Suppressor macrophage (primary cell): Measurements from ENCODE around the gene TSPAN31.
A peak's percentile ranks its signal among the peaks of the same experiment; 100 is the strongest.

Source experiments
- DNase-seq, 4 experiments: peaks; one replicate each; pipeline ENCODE4 v3.0.0-alpha.2; 2020 to 2022

Gene TSPAN31

DNA sequence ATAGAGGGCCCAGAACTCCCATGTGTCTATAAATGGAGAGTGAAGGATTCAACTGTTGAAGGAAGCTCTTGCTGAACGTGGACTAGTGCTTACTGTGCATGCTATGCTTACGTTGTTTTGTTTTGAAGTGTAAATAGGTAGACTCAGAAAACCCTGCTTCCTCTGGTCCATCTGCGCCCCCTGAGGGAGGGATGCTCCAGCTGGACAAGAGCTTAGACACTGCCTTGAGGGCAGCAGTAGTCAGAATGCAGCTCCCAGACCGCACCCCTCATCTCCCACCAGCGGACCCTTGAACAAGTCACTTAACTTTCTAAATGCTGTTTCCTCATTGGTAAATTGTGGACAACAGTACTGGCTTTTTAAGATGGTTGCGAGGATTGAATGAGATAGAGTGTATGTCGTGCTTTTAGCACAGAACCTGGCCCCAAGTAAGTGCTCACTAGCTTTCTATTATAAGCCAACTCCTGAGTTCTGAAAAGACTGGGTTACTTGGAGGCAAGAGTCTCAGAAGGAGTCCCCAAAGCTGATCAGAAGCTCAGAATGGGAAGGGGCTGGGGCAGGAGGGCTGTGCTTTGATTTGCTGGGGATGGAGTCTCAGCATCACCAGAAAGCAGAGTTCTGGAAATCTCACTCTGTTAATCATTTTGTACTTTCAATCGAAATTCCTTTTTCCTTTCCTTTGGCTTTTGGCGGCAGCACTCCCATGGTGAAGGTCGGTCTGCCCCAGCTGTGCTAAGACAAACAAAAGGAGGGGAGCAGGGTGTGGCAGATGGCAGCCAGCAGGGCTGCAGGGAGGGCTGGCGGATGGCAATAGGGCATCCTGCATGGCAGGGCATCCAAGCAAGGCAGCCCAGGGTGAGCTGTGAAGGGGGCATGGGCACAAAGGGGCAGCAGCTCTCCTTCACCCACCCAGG lies 21.9 kb upstream of the TSPAN31 start:
- no peak for DNase-seq

DNA sequence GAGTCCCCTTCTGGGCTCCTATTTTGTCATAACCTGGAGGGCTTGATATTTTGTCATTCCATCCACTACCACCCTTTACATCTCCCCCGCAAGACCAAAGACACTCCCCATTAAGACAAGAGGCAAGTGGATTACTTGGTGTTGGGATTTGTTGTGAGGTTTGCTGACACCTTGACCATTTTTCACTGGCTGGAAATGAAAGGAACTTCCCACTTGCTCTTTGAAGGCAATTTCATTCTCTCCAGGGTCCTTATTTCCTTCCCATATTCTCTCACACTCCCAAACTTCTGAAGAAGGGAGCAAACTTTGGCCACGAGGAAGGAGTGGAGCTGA lies 21.2 kb upstream of the TSPAN31 start:
- DNase-seq: no peak

DNA sequence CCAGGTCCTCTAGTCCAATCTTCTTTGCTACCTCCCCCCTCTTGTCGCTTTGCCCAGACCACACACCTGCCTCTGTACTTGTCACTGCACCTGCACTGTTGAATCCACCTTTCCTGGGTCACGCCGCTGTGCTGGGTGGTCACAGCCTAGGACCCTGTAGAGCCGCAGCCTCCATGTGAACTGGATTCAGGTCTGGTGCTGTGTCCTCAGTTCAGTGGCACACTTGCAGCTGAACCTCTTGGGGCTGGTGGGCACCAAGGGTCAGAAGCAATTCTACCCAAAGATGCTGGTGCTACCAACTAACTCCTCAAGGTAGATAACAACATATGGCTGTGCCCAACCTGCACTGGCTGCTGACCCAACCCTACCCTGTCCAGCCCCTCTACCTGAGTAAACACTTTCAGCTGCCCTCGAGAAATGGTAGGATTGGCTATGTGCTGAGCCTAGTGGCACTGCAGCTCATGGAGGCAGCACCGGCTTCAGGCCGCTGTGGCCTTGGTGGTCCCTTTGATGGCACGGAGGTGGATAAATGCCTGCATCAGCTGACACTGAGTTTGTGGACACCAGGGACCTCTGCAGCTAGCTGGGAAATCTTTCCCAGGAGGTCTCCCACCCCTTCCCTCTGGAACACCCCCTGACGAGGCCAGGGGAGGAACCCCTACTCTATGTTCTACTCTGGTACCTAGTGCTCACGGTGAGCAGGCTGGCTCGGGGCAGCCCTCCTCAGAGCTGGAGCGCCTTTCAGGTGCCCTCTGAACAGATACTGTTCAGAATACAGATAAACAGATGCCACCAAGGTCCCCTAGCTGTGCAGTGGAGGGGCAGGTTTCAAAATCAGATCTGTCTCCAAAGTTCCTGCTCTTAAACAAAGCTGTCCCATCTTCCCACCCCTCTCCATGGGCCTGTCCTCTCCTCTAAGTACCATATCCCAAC lies 20.6 kb upstream of the TSPAN31 start:
- DNase-seq: no peak

DNA sequence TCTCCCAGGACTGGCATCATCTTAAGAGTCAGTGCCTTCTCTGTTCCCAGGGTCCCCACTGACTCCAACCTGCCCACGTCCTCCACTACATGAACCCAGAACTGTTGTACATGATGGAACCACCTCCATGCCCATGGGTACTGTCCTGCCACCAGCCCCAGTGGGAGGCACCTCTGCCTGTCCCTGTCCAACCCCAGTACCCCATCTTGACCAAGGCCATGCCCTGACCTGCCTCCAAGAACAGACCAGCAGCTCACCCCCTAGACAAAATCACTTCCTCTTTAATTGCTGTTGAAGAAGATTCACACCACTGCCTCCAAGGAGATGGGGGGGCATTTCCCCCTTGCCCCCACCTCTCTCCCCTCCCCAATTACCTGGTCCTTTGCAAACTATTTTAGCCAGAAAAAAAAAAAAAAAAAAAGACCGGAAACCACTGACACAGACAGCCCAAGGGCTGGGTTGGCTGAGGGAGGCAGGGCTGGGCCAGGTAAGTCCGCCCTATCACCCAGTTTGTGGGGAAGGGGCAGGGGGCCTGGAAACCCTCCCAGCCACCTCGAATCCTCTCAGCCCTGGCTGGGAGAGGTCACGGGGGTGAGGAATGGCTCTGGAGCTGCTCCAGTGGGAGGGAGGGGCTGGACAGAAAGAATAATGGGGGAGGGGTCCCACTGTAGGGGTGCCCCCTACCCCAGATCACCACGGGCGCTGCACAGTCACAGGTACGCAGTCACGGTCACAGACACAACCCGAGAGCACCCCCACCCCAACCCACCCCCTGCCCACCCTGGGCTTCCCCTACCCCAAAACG lies 19.7 kb upstream of the TSPAN31 start:
- no peak for DNase-seq

DNA sequence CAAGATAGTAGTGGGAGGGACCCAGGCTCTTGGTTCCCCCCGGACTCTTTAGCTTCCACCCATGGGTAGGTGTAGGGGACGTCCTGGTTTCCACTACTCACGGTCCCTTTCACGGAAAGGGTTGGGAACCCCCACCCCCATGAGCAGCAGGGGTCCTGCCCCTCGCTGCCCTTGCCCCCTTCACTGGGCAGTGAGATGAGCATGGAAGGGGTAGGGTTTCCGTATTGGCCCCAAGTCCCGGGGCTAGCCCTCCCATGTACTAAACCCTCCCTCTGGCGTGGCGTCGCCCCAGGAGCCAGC lies 19.0 kb upstream of the TSPAN31 start:
- DNase-seq: no peak

DNA sequence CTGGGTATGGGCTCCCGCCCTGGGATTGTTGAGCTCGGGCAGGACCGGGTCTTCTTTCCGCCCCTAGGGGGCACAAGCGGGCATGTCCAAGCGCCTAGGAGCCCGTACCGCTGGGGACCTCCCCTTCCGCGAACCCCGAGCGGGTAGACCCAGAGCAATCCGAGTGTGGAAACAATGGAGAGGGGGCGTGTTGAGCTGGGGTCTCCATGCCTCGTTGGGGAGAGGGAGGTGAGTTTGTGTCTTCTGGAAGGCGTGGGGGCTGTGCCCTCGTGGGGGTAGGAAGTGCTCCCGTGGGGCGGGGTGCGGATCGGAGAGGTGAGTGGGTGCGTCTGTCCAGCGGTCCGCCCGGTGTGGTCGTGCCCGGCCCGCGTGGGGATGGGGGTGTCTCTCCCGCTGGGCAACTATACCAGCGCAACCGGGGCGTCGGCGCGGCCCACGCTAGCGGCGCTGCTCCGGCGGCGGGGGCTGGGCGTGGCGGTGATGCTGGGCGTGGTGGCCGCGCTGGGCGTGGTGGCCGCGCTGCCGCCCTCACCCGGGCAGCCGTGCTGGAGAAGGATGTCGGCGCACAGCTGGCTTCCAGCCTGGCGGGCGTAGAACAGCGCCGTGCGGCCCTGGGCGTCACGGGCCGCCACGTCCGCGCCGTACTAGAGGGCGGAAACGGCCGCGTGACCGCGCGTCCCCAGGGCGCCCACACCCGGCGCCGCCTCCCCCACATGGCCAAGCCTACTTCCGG lies 18.5 kb upstream of the TSPAN31 start:
- peak; percentile 14 to 47 (median 39) for DNase-seq

DNA sequence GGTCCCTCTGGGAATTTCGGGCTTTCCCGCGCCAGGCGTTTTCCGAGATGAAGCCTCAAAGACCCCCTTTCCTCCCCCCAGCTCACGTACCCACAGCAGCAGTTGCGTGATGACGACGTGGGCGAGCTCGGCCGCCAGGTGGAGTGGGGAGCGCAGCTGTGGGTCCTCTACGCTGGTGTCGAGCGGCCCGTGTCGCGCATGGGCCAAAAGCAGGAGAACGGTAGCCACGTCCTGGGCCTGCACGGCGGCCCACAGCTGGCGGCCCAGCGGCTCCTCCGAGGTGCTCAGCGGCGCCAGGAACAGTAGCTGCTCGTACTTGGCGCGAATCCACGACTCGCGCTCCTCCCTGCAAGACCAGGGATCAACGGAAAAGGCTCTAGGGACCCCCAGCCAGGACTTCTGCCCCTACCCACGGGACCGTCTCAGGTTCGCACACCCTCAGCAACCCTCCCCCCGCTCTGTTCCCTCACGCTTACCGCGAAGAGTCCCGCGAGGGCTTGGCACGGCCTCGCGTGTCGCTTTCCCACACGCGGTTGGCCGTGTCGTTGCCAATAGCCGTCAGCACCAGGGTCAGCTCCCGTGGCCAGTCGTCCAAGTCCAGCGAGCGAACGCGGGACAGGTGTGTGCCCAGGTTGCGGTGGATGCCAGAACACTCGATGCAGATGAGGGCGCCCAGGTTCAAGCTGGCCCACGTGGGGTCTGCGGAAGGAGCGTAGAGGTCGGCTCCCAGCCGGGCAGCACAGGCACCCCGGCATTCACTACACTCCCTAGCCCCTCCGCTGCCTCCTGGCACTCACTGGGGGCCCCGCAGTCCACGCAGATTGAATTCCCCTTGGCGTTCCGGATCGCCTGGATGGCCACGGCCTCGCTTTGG lies 17.7 kb upstream of the TSPAN31 start:
- DNase-seq: no peak

DNA sequence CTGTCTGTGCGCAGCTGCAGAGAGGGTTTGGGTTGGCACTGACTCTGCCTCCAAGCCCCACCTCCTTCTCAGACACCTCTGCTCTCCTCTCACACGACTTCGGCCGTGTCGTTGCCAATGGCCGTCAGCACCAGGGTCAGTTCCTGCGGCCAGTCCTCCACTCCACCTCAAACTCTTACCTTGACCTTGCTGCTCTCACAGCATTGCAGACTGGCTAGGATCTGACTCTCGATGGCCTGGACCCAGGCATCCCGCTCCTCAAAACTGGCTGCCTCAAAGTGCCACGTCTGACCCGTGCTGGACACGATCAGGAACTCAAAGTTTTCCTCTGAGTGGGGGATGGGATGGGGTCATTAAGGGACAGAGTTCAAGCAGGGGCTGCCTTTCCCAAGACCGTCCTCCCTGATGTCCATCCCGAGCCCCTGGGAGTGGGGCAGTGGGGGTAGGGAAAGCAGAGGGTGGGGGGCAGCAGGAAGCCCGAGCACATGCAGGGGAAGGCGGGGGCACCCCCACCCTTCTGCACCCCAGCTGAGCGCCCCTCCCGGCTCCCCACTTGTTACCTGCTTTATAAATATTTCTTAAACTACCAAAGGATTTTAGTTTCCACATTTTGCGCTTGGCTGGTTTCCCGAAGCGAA lies 17.0 kb upstream of the TSPAN31 start:
- no peak for DNase-seq

DNA sequence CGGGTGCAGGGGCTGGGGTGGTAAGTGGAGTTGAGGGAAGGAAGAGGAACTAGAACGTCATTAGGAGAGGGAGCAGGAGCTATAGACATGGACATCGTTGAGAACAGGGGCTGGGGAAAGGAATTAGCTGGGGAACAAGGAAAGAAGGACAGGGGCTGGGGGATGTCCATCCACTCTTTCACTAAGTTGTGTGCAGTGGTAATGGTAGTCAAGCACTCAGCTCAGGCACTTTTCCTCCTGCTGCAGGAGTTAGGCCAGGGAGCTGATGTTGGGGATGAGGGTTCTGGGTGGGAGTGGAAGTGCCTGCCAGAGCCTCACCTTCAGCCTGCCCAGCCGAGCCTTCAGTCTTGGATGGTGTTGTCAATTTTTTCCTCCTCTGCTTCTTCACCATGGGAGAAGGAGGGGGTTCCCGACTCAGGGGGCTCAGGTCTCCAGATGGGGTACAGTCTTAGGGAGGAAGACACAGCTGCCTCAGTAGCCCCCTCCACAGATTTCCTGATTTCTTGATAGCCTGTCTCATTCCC lies 15.5 kb upstream of the TSPAN31 start:
- no peak for DNase-seq

DNA sequence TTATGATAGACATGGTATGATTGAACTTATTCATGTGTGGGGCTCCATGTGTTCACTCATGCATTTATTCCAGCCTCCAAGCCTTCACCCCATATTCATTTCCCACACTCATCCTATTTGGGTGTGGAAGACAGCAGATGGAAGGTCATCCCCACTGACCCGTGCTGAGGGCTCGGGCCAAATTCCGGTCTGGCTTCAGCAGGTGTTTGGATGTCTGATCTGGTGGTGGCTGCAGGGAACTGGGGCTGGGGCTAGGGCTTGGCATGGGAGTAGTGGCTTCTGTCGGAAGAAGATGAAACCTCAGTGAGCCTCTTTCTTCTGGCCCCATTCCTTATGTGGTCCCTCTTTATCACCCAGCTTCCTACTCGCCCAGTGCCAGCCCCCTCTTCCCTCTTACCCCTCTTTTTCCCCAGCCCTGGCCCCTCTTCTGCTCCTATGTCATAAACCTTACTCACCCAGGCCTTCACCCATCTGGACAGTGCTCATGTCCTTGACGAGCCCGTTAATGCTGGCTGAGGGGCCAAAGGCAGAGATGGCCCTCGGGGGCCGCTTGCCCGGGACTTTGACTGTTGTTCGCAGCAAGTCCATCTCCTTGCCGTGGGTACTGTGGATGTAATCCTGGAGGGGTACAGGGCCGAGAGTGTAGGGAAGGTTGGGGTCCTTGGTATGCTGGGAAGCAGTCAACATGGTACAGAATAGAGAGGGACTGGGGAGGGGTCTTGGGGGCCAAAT lies 14.3 kb upstream of the TSPAN31 start:
- no peak for DNase-seq

DNA sequence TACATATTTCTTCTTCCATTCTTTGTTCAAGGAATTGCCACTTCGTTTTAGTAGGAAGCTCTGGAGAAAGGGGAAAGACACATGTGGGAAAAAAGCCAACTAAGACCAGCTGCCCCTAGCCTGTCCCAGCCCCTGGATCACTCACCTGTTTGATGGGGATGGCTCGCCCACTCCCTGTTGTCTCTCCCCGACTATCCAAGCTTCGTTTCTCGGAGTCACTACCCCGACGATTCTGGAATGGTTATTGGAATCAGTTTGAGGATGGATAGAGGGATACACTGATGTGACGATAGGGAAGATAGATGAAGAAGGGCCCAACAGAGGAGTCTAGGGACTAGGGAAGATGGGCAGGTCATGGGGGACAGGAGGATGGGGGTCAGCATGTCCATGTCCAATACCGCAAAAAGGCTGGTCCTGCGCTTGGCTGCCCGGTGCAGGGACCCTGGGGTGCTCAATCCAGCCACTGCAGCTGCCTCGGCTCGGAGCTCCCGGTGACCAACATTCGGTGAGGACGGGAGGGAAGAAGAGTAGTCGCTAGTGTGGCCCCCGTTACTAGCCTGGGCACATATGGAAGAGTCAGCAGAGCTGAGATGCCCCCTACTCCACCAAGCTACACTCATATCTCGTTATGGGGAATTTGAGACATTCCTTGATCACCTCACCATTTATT lies 13.3 kb upstream of the TSPAN31 start:
- DNase-seq: no peak

DNA sequence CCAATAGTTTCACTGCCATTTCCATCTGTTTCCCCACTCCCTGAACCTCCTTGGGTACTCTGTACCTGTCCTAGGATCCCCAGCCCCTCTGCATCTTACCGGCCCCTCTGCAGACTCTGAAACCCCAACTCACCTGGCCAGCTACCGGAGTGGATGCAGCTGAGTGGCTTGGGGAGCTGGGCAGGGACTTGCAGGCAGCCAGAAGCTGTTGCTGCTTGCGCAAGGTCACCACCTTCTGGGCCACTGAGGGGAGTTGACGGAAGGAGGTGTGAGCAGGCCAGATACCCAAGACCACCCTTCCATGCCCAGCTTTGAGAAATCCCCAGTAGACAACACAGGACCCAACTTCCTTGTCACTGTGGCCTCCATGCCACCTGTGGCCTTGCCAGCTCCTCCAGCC lies 12.6 kb upstream of the TSPAN31 start:
- no peak for DNase-seq

DNA sequence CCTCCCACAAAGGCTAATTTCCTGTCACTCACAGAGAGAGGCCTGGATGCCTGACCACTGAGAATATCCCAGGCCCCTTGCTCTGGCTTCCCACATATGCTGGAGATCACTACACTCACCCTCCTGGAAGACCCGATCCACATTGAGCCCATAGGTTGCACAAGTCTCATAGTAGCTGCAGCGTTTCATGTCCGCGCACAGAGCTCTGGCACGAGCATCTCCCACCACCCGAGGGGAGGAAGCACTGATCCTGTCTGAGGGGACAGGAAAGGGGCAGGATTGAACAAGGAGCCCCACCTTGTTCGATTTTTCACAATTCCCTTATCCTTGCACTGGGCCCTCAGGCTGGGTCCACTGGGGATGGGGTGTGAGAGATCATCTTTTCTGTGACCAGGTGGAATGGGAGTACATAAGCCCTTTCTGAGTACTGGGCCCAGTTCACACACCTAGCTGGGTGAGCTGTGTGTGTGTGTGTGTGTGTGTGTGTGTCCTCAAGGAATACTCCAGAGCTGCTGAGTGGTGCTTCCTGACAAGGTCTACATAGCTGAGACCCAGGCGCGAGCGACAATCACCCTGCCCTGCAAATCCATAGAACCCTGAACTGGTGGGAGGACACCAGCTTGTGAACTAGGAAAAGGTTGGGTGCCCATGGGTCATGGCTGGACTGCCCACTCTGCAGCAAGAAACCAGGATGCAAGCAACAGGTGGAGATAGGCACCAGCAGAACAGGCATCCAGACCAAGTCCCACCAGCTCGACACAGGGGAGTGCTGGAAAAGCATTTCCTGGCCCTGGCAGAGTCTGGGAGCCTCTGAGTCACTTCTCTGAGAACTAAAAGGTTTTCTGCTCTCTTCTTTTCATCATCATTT lies 11.9 kb upstream of the TSPAN31 start:
- DNase-seq: no peak

DNA sequence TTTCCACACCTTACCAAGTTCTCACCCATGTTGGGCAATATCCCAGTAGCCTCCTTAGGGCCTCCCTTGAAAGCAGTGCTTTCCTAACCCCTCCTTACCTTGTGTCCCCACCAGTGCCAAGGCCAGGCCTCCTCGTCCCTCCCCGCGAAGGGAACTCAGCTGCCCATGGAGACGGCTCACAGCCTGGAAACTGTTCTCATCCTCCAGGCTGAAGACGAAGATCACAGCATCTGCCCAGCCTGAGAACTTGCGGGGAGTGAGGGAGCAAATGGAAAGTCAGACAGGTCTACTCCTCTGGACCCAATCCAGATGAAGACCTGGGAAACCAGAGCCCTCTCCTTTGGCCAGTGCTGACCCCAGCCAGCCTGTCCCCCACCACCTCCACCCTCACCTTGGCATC lies 10.9 kb upstream of the TSPAN31 start:
- no peak for DNase-seq

DNA sequence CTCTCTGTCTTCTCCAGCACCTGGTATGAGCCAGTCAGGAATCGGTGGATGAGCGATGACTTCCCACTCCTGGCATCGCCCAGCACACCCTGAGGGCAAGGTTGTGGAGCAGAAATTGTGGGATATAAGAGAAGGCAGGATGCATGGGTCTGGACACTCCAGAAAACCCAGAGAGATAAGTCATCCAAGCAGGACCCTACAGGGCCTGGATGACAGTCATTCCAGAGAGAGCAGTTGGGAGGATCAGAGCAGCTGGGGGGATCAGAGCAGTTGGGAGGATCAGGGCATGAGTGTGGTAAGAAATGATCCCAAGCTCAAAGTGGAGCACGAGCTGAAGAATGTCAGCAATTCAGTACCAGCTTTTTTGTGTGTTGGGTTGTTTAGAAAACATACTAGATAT lies 10.2 kb upstream of the TSPAN31 start:
- no peak for DNase-seq

DNA sequence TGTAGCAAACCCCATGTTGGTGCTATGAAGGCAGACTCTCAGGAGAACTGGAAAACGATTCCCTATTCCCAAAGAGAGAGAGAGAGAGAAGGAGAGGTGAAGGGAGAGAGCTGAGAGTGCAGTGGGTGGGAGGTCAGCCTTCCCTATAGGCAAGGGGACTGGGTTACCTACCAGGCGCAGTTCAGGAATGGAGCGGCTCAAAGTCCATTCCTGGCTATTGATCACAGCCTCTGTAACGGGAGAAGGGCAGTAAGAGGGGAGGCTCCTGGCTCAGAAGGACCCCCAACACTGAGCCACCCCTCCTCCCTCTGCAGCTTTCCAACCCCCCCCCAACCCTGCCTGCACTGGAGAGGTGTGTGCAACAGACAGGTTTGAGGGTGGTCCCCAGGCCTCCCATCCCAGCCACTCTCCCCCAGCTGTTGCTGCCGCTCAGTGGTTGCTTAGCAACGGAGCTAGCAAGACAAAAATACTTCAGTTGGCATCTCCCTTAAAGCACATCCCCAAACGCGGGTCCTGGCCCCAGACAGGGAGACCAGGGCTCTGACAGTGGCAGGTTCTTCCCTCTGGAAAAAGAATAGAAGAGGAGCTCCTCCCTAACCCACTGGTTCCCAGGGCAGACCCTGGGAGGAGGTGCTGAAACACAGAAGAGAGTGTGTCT lies 9.5 kb upstream of the TSPAN31 start:
- no peak for DNase-seq

DNA sequence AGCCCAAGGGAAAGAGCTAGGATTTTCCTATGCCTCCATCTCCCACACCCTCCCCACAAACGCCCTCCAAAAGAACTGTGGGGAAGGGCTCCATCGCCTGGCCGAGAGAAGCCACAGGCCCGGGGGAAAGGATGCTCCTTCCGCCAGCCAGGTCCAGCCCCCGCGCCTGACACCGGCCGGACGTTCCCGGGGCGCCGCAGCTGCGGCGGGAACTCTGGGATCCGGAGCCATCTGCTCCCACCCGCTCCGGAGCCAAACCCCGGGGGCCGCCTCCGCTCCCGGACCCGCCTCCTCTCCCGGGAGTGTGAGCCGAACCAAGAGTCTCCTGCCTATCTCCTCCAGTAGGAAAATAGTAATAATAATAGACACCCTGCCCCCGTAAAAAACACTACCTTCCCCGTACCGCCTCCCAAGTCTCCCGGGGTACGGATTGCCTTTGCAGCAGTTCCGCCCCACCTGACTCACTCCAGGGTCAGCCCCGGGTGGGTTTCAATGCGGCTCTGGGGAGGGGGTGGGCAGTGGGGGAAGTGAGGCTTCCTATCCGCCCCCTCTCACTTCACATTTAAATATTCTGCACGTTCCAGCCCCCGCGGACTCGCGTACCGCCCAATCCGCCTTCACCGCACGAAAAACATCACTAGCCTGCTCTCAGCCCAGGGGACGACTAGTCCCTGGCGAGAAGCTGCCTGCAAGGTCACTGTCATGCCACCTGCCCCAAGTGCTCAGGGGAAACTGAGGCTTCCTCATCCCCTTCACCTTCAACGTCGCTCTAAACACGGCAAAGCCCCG lies 8.7 kb upstream of the TSPAN31 start:
- DNase-seq: no peak
